ENCODE data around the gene PXYLP1.

PXYLP1 gene

GRCh38 chr3:141249041-141249440, 17.4 kb downstream of the PXYLP1 start:
- Histone ChIP-seq H2BK15ac (ENCODE audit: low read depth, poor library complexity, severe bottlenecking) (no peak overlapping the region), H4K91ac (ENCODE audit: low read length) (no peak overlapping the region), H3K27ac (ENCODE audit: low read length, poor library complexity, severe bottlenecking) (no peak overlapping the region), H4K8ac (ENCODE audit: low read length) (no peak overlapping the region), H2BK12ac (ENCODE audit: low read length in 2 of 2) (no peak overlapping the region), H3K4me2 (ENCODE audit: low read length, poor library complexity, severe bottlenecking) (no peak overlapping the region), H2BK120ac (ENCODE audit: low read depth, low read length) (no peak overlapping the region), H3K36me3 (ENCODE audit: control insufficient read depth in 1 of 2, insufficient read depth in 2 of 2, low read depth in 1 of 2, low read length in 2 of 2) (peaks cover 0 to 6% of the 10 kb centered on the region in 2 experiments), H2AK5ac (ENCODE audit: low read length, severe bottlenecking) (no peak overlapping the region), H3K79me1 (replicated peaks; ENCODE audit: low read length, poor library complexity, severe bottlenecking) (peaks cover 3% of the 10 kb centered on the region), H3K4me1 (ENCODE audit: control insufficient read depth, insufficient read depth, low read depth, low read length) (no peaks in the 10 kb centered on the region), H2AFZ (ENCODE audit: low read depth, low read length) (no peak overlapping the region), H3K23ac (ENCODE audit: low read length in 2 of 2) (no peak overlapping the region), H3K9ac (ENCODE audit: low read length) (no peak overlapping the region), H3K9me3 (ENCODE audit: control insufficient read depth, low read length) (no peaks in the 10 kb centered on the region), H3K4me3 (ENCODE audit: insufficient read depth in 1 of 2, low read depth in 1 of 2, low read length in 2 of 2) (no peak overlapping the region), H3K4ac (ENCODE audit: low read depth in 1 of 2, low read length in 2 of 2) (no peak overlapping the region), H3K14ac (ENCODE audit: low read length in 2 of 2) (no peak overlapping the region), H3K18ac (ENCODE audit: low read depth in 1 of 2, low read length in 2 of 2) (no peak overlapping the region), H3K27me3 (ENCODE audit: control insufficient read depth in 1 of 2, insufficient read depth in 1 of 2, low read length in 2 of 2) (no peaks in the 10 kb centered on the region), H2BK5ac (ENCODE audit: low read depth, low read length, poor library complexity, severe bottlenecking) (no peak overlapping the region)
- no peak for DNase-seq
- WGBS = 90% methylated on average over 4 of the region's 4 CpGs

DNA sequence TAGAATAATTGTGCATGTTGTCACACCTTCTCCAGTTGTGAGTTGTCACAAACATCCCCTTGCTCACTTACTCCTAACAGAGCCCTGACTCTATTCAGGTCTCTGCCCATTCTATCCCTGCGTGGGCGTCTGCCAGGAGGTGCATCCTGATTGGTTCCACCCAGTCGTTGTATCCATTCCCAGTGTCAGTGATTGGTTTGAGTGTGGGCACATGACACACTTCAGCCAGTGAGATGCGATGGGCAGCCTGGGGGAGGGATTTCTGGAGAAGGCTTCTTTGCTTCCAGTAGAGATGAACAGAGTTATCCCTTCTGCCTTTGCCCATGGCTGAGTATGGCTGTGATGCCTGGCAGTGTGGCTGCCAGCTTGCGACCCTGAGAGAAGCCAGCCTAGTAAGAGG, 18.7 kb downstream of the PXYLP1 start:
- Histone ChIP-seq H3K9me3 (ENCODE audit: control insufficient read depth, low read length) (no peaks in the 10 kb centered on the region), H3K4me3 (ENCODE audit: insufficient read depth in 1 of 2, low read depth in 1 of 2, low read length in 2 of 2) (no peak overlapping the region), H3K9ac (ENCODE audit: low read length) (no peak overlapping the region), H3K18ac (ENCODE audit: low read depth in 1 of 2, low read length in 2 of 2) (no peak overlapping the region), H3K27ac (ENCODE audit: low read length, poor library complexity, severe bottlenecking) (no peak overlapping the region), H3K27me3 (ENCODE audit: control insufficient read depth in 1 of 2, insufficient read depth in 1 of 2, low read length in 2 of 2) (no peaks in the 10 kb centered on the region), H3K4ac (ENCODE audit: low read depth in 1 of 2, low read length in 2 of 2) (no peak overlapping the region), H3K4me2 (ENCODE audit: low read length, poor library complexity, severe bottlenecking) (no peak overlapping the region), H3K23ac (ENCODE audit: low read length in 2 of 2) (no peak overlapping the region), H3K14ac (ENCODE audit: low read length in 2 of 2) (no peak overlapping the region), H3K36me3 (ENCODE audit: control insufficient read depth in 1 of 2, insufficient read depth in 2 of 2, low read depth in 1 of 2, low read length in 2 of 2) (peaks cover 0 to 6% of the 10 kb centered on the region in 2 experiments), H2AK5ac (ENCODE audit: low read length, severe bottlenecking) (no peak overlapping the region), H2BK15ac (ENCODE audit: low read depth, poor library complexity, severe bottlenecking) (no peak overlapping the region), H2AFZ (ENCODE audit: low read depth, low read length) (no peak overlapping the region), H2BK5ac (ENCODE audit: low read depth, low read length, poor library complexity, severe bottlenecking) (no peak overlapping the region), H4K91ac (ENCODE audit: low read length) (no peak overlapping the region), H3K4me1 (ENCODE audit: control insufficient read depth, insufficient read depth, low read depth, low read length) (no peaks in the 10 kb centered on the region), H4K8ac (ENCODE audit: low read length) (no peak overlapping the region), H2BK120ac (ENCODE audit: low read depth, low read length) (no peak overlapping the region), H2BK12ac (ENCODE audit: low read length in 2 of 2) (no peak overlapping the region), H3K79me1 (replicated peaks; ENCODE audit: low read length, poor library complexity, severe bottlenecking) (peaks cover 3% of the 10 kb centered on the region)
- WGBS = 93% methylated on average over 5 of the region's 5 CpGs
- no peak for DNase-seq

DNA sequence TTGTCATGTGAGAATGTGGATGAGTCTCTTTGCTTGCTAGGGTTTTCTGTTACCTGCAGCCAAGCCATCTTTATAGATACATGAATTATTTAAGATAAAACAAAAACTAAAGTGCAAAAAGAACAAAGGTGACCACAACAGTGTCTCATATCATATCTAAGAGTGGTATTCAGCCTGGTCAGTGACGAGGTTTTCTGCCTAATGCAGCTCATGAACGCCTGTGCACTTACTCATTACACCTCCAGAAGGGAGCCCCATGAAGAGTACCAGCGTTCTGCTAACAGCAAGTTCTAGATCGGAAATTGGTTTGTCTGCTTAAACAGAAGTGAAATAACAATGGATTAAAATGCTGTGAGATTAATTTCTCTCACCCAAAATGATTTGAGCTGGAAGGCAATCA, 19.2 kb downstream of the PXYLP1 start:
- Histone ChIP-seq H2BK120ac (ENCODE audit: low read depth, low read length) (no peak overlapping the region), H2BK12ac (ENCODE audit: low read length in 2 of 2) (no peak overlapping the region), H3K27me3 (ENCODE audit: control insufficient read depth in 1 of 2, insufficient read depth in 1 of 2, low read length in 2 of 2) (no peaks in the 10 kb centered on the region), H3K4me1 (ENCODE audit: control insufficient read depth, insufficient read depth, low read depth, low read length) (no peaks in the 10 kb centered on the region), H3K14ac (ENCODE audit: low read length in 2 of 2) (no peak overlapping the region), H3K18ac (ENCODE audit: low read depth in 1 of 2, low read length in 2 of 2) (no peak overlapping the region), H3K23ac (ENCODE audit: low read length in 2 of 2) (no peak overlapping the region), H3K27ac (ENCODE audit: low read length, poor library complexity, severe bottlenecking) (no peak overlapping the region), H3K36me3 (ENCODE audit: control insufficient read depth in 1 of 2, insufficient read depth in 2 of 2, low read depth in 1 of 2, low read length in 2 of 2) (peaks cover 0 to 6% of the 10 kb centered on the region in 2 experiments), H2AFZ (ENCODE audit: low read depth, low read length) (no peak overlapping the region), H3K9ac (ENCODE audit: low read length) (no peak overlapping the region), H2AK5ac (ENCODE audit: low read length, severe bottlenecking) (no peak overlapping the region), H2BK15ac (ENCODE audit: low read depth, poor library complexity, severe bottlenecking) (no peak overlapping the region), H3K4me3 (ENCODE audit: insufficient read depth in 1 of 2, low read depth in 1 of 2, low read length in 2 of 2) (no peak overlapping the region), H3K79me1 (replicated peaks; ENCODE audit: low read length, poor library complexity, severe bottlenecking) (peaks cover 3% of the 10 kb centered on the region), H3K9me3 (ENCODE audit: control insufficient read depth, low read length) (no peaks in the 10 kb centered on the region), H3K4ac (ENCODE audit: low read depth in 1 of 2, low read length in 2 of 2) (no peak overlapping the region), H3K4me2 (ENCODE audit: low read length, poor library complexity, severe bottlenecking) (no peak overlapping the region), H4K91ac (ENCODE audit: low read length) (no peak overlapping the region), H4K8ac (ENCODE audit: low read length) (no peak overlapping the region), H2BK5ac (ENCODE audit: low read depth, low read length, poor library complexity, severe bottlenecking) (no peak overlapping the region)
- no peak for DNase-seq
- WGBS = 91% methylated on average over 4 of the region's 4 CpGs

- no peak overlapping the region for H2AFZ ChIP-seq (ENCODE audit: low read depth, low read length)
- H2BK120ac ChIP-seq (ENCODE audit: low read depth, low read length) = no peak overlapping the region
- H3K27ac ChIP-seq (ENCODE audit: low read length, poor library complexity, severe bottlenecking) = no peak overlapping the region
- no peak overlapping the region for H4K91ac ChIP-seq (ENCODE audit: low read length)
- no peak overlapping the region for H3K14ac ChIP-seq (ENCODE audit: low read length in 2 of 2)
- no peaks in the 10 kb centered on the region for H3K9me3 ChIP-seq (ENCODE audit: control insufficient read depth, low read length)
- no peak overlapping the region for H2AK5ac ChIP-seq (ENCODE audit: low read length, severe bottlenecking)
- H3K4me1 ChIP-seq (ENCODE audit: control insufficient read depth, insufficient read depth, low read depth, low read length) = peaks cover 2% of the 10 kb centered on the region
- H3K23ac ChIP-seq (ENCODE audit: low read length in 2 of 2) = no peak overlapping the region
- no peak for DNase-seq
- H3K4me3 ChIP-seq (ENCODE audit: insufficient read depth in 1 of 2, low read depth in 1 of 2, low read length in 2 of 2) = no peak overlapping the region
- no peak overlapping the region for H2BK5ac ChIP-seq (ENCODE audit: low read depth, low read length, poor library complexity, severe bottlenecking)
- H3K4me2 ChIP-seq (ENCODE audit: low read length, poor library complexity, severe bottlenecking) = no peak overlapping the region
- no peak overlapping the region for H3K9ac ChIP-seq (ENCODE audit: low read length)
- H3K79me1 ChIP-seq (replicated peaks; ENCODE audit: low read length, poor library complexity, severe bottlenecking) = peaks cover 2% of the 10 kb centered on the region
- no peak overlapping the region for H4K8ac ChIP-seq (ENCODE audit: low read length)
- 92% methylated on average over 2 of the region's 2 CpGs for WGBS
- H3K4ac ChIP-seq (ENCODE audit: low read depth in 1 of 2, low read length in 2 of 2) = no peak overlapping the region
- no peaks in the 10 kb centered on the region for H3K27me3 ChIP-seq (ENCODE audit: control insufficient read depth in 1 of 2, insufficient read depth in 1 of 2, low read length in 2 of 2)
- peaks cover 0 to 3% of the 10 kb centered on the region in 2 experiments for H3K36me3 ChIP-seq (ENCODE audit: control insufficient read depth in 1 of 2, insufficient read depth in 2 of 2, low read depth in 1 of 2, low read length in 2 of 2)
- no peak overlapping the region for H3K18ac ChIP-seq (ENCODE audit: low read depth in 1 of 2, low read length in 2 of 2)
- no peak overlapping the region for H2BK12ac ChIP-seq (ENCODE audit: low read length in 2 of 2)
- no peak overlapping the region for H2BK15ac ChIP-seq (ENCODE audit: low read depth, poor library complexity, severe bottlenecking)
Observed at GRCh38 chr3:141253326-141253725, 21.7 kb downstream of the PXYLP1 start.
